Cortex of kidney (tissue), 1 donor: Measurements from ENCODE around the gene ACSS1.
"Not testable (repeated sequence)": the region's sequence is repeated elsewhere in the genome, so short reads cannot be mapped to it uniquely, and the experiment has no call there.

Source experiments
- DNase-seq: peaks from one replicate; lab custom pipeline; 2025; lab: John Stamatoyannopoulos, UW

The ACSS1 gene

DNA sequence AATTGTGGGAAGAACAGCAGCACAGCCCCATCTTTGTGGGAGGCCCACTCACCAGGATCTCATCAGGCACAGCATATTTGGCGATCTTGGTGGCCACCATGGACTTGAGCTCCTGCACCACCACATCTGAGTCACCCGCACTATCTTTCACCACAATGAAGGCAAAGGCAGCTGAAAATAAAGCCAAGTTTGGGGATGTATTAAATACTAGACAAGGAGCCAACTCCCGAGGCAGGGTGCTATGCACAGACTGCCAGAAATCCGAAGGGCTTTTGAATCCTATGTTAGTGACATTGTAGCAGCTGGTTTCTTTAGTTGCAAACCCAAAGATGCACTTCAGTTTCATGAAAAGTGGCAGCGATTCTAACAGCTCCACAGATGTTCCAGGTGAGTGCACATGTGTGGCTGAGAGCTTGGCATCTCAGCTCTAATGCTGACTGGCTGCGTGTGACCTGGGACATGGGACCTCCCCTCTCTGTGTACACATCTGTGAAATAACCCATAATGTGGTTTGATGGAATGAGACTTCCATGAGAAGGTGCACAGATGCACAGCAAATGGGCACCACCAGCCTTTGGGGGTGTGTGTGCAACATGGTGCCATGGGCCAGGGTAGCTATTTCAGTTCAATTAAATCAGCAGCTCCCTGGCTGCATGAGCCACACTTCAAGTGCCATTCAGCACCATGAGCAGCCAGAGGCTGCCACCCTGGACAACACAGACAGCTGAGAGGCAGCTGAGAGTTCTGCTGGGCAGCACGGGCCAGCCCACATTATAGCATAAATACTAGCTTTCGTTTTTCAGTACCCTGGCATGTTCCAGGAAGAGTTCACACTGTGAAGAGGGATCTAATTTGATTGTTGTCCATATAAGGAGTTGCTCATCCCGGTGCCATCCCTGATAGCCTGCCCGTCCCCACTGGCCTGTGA lies 48.5 kb downstream of the ACSS1 start:
- DNase-seq: no peak

DNA sequence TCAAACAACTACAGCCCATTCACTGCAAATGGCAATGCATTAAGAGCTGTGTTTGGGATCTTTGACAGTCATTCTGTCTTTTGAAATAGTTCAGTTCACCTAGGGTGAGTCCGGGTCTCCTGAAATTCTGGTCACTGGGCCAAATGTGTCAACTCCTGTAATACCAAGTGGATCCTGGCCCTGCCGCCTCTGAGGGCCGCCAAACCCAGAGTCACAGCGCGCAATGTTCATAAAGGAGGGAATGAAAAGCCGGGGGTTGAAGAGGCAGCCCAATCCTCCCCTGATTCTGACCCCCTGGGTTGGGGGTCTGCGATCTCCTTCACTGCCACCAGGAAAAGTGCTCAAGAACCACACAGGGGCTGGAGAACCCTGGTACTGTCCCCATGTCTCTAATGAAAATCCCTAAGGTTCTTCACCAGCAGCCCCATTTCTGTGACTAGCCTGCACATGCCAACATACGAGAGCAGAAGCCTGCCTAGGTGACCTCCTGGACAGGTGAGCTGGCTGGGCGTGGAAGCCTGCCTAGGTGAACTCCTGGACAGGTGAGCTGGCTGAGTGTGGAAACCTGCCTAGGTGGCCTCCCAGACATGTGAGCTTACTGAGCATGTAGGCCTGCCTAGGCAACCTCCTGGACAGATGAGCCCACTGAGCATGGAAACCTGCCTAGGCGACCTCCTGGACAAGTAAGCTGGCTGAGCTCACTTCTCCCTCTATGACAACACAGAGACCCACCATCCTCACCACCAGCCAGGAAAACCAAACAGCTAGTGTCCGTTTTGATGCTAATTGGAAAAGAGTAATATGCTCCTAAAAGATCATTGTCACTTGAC lies 49.3 kb downstream of the ACSS1 start:
- DNase-seq: no peak

DNA sequence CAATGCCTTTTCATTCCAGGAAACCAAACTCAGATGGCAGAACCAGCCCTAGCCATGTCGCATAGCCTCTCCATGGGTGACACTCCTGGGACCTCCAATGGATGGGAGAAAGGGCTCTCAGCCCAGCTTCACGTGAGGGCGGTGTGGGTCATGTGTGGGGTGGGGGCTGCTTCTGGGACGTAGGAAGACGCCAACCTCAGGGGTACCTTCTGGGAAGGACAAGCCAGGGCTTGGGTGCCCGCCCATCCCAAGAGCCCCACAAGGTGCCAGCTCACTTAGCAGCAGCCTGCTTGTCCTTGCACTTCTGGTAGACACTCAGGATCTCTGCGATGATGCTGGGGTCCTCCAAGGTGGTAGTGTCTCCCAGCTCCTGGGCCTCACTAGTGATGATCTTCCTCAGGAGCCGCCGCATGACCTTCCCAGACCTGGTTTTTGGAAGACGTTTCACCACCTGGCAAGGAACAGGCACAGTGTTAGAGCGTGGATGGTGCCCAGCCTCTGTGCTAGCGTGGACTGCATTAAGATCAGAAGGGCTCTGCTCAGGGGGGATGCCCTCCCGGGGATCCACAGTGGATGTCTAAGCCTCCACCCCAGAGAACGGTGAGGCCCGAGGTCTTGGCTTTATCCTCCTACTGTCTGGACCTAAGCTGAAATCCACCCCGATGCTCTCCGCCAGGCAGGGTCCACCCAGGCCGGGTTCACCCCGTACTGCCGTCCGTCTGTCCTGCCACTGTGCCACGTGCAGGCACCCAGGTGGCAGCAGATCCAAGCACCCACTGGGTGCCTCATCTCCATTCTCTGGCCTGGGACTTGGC lies 50.2 kb downstream of the ACSS1 start:
- no peak for DNase-seq

DNA sequence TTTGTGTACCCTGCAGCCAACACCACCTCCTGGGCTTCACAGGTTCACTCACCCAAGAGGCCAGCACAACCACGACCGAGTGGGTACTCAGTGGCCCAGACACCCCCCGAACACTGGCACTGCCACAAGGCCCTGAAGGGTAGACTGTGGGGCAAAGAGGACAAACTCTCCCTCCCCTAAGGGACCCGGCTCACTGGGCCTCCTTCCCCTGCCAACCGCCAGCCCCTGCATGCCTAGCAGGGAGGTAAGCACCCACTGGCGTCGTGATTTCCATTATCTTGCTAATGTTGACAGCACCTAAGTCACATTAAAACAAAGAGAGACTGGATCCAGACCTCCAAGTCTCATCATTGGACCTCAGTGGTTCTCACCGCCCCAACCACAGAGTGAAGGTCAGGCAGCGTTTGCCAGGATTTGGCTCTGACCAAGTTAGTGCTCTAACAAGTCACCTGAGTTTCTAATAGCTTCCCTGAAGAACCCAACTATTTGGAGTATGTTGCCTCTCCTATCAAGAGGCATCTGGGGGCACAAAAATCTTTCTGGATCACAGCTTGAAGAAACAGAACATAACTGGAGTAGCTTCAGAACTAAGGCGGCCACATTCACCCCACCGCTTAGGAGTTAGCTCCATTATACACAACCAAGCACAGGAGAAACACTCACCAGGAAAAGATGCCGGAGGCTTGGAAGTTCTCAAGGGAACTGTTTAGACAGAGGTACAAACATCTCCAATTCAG lies 51.3 kb downstream of the ACSS1 start:
- no peak for DNase-seq

DNA sequence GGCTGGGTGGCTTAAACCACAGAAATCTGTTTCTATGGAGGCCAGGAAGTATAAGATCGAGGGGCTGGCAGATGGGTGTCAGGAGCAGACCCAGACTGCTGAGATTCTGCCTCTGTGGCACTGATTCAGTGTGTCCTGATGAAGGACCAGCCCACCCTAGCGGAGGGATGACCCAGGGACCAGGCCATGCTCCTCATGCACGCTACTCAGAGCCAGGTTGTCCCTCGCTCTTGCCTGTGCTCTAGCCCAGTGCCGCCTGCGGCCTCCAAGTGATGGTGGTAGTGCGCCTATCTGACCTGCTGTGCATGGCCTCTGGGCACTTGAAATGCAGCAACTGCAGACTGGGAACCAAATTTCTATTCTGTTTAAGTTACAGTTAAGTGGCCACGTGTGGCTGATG lies 52.3 kb downstream of the ACSS1 start:
- no peak for DNase-seq

DNA sequence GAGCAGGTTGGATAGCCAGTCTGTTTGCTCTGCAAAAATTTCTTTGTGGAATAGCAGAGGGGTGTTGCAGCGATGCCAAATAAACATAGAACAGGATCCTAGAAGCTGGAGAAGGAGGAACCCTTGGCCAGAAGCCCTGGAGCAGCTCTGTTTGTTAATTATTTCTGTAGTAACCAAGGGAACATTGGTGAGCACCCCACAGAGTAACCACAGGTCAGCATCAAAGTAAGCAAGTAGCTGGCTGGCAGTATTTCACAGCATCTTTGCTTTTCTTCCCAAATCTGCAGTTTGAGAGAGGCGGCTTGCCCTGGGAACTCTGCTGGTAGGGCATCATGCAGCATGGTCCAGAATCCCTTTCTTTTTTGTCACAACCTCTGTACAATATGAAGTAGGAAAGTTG lies 52.7 kb downstream of the ACSS1 start:
- DNase-seq: no peak

DNA sequence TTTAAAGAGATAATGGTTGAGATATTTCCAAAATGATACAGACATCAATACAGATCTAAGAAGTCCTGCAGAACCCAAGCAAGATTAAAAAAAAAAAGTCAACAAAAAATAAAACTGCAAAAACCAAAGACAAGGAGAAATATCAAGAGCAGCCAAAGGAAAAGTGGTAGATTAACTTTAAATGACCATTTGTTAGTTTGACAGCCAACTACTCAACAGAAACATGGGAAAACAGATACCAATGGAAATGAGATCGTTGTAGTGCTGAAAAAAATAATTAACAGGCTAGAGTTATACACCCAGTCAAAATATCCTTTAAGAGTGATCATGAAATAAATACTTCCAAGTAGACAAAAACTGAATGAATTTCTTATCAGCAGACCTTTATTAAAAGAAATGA lies 54.9 kb downstream of the ACSS1 start:
- no peak for DNase-seq

DNA sequence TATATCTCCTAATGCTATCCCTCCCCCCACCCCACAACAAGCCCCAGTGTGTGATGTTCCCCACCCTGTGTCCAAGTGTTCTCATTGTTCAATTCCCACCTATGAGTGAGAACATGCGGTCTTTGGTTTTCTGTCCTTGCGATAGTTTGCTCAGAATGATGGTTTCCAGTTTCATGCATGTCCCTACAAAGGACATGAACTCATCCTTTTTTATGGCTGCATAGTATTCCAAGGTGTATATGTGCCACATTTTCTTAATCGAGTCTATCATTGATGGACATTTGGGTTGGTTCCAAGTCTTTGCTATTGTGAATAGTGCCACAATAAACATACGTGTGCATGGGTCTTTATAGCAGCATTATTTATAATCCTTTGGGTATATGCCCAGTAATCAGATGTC lies 56.6 kb downstream of the ACSS1 start:
- DNase-seq: not testable (repeated sequence)

DNA sequence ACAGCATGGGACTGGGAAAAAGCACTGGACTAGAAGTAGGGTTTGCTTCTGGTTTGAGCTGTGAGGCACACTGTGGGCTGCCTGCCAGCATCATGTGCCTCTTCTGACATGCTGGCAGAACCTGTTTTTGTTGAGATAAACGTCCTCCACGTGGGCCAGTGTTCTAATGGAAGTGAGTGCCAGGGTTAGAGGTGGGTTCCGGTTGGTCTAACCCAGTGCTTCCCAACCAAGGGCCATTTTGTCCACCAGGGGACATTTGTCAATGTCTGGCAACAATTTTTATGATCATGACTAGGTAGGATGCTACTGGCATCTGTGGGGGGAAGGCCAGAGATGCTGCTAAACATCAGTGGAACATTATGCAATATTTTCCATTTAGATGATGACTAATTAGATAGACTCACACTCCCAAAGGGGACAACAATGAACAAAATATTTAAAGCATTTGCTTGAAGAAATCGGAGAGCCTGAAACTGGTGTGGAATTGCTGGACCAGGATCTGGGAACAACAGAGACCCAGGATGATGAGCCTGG lies 57.6 kb downstream of the ACSS1 start:
- DNase-seq: no peak

DNA sequence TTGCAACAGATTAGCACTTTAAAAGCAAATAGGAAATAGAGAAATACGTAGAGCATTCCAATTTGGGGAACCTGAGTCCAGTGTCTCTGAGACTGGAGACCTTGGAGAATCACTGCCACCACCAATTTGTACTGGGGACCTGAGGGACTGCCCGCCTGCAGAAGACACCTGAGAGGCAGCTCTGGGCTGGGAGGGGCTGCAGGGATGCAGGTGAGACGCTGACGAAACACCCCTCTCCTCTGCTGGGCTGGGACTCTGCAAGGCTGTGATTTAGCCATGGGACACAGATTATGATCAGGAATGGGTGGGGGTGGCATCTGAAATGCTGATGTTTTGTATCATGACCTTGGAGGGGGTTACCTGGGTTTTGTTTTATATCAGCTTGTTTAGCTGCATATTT lies 58.4 kb downstream of the ACSS1 start:
- no peak for DNase-seq

DNA sequence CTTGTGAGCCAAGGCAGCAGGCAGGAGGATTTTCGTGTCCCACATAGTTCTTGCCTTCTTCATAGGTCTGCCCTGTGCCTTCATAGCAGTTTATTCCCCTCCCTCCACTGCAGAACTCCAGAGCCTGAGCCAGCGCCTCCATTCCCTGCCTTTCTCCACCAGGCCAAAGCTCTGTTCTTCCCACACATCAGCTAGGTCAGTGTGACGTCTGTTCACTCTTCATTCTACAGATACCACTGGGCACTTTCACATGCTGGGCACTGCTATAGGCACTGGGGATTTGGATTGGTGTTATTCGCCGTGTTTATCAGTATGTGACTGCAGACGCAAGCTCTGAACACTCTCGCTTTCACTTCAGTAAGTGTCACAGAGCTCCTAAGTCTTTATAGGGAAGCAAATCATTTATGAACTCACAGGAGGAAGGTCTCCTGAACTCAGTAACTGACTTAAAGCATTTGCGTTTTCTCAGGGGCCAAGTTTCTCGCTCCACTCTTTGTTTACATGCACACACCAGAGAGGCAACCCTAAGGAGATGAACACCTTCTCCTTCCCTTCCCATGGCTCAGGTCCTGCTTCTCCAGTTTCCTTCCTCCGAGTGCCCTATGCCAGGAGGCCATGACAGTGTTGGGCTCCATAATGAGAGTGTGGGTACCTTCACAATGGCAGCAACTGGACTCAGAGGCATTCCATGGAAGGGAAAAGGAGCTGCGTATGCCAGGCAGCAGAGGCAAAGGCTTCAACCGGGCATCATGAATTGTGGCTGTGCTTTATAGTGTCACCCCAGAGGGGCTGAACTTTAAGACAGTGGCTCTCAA lies 59.1 kb downstream of the ACSS1 start:
- DNase-seq: no peak

DNA sequence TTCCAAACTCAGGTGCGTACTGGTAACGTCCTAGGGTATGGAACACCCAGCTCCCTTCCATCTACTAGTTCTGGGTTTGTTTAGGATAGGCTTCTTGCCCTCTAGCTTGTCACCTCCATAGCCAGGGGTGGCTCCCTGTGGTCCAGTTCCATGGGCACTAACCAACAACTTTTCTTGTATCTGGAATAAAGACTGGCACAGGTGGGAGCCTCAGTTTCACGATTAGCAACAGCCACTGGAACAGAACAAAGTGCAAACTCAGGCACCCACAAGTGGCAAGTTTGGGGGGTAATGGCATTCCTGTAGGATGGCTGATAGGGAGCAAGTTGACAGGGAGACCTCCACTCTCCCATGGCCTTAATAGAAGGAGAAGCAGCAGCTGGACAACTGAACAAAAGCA lies 59.8 kb downstream of the ACSS1 start:
- DNase-seq: no peak

DNA sequence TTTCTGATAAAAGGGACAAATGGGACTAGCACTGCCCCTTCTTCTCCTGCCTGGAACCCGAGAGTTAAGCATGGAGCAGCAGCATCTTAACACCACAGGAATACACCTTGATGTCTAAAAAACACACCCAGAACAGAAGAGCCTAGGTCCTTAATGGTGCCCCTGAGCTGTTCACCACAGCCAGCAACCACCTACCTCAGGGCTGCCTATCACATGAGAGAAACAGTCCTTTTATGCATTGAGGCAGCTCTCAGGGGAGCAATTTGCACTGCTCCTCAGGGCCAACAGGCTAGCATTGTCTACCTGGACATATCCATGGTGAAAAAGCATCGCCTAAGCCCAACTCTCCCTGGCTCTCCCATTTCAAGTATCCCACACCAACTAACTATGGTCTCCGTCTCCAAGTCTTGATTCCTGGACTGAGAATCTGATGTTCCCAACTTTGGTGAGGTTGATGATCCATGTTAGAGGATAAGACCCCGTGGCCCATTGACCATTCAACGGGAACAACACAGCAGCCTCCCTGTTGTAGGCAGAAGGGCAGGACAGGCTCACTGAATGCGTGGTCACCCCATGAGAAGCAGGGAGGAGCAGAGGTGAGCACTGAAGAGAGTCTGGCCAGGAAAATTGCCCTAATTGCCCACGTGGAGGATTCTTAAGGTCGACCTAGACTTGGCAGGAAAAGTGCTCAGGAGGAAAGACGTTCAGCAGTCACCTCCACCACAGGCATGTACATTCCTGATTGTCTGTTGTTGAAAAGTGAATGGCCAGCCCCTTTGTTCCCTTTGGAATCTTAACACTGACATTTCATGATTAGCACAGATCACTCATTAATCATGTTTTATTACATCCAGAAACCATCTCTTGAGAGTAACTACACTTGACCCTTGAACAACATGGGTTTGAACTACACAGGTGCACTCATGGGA lies 61.2 kb downstream of the ACSS1 start:
- no peak for DNase-seq

DNA sequence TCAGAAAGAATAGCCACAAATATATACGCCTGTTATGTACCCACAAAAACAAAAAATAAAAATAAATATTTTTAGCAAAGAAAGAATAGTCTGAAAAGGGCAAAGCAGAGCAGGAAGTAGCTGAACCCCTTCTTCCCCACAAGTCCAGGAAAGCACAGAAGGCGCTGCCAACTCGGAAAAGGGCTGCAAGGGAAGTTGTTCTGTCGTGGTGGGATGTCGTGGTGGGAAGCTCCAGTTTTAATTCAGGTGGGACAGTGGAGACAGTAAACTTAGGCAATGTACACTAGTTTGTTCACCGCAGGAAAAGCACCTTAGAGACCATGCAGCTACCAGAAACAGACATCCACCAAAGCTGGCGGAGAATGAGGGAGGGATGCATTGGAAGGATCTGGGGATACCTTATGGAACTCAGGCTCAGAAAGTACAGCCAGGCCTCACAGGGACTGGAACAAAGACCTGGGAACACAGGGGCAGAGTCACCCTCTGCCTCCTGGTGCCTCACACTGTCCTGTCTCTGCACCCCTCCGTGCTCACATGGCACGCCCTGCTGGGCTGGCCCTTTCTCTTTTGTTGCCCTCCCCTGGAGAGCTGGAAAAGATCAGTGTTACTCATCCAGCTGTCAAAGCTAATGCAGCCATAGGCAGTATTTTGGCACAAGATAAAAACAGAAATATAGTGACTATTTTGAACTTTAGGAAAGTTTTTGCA lies 62.0 kb downstream of the ACSS1 start:
- no peak for DNase-seq

DNA sequence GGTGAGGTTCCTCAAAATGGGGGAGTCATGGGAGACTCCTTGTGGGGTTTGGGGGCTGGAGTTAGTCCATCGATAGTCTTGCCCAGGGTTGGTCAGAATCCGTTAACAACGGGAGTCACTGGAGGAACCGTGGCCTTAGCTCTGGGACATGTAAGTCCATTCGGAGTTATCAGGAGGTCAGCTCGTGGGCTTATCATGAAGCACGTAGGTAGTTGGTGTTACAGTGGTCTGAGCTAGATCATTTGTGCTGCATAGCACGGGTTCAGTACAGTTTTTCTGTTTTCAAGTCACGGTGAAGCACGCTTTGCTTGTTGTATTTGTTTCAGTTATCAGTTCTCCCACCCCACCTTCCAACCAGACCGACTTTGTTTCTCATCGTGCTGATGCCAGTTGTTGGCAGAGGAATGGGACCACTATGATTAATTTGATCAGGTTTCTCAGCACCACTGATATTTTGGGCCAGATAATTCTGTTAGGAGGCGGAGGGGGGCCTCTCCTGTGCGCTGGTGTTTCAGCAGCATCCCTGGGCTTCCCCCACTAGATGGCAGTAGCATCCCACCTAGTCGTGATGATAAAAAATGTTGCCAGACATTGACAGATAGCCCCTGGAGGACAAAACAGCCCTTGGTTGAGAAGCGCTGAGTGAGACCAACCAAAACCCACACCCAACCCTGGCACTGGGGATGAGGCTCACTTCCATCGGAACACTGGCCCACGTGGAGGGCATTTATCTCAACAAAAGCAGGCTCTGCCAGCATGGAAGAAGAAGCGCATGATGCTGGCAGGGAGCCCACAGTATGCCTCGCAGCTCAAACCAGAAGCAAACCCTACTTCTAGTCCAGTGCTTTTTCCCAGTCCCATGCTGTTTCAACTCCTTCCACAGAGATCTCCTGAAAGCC lies 63.2 kb downstream of the ACSS1 start:
- no peak for DNase-seq

DNA sequence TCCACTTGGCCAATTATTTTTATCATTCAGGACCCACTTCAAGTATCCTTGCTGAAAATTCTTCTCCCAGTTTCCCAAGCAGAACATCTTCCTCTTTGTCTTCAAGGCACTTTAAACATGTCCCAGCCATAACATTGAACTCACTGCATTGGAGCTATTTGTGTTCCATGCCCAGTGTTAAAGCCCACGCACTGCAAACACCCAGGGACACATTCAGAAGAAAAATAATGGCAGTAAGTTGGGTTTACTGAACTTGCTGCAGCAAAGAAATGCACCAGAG lies 63.8 kb downstream of the ACSS1 start:
- DNase-seq: no peak

DNA sequence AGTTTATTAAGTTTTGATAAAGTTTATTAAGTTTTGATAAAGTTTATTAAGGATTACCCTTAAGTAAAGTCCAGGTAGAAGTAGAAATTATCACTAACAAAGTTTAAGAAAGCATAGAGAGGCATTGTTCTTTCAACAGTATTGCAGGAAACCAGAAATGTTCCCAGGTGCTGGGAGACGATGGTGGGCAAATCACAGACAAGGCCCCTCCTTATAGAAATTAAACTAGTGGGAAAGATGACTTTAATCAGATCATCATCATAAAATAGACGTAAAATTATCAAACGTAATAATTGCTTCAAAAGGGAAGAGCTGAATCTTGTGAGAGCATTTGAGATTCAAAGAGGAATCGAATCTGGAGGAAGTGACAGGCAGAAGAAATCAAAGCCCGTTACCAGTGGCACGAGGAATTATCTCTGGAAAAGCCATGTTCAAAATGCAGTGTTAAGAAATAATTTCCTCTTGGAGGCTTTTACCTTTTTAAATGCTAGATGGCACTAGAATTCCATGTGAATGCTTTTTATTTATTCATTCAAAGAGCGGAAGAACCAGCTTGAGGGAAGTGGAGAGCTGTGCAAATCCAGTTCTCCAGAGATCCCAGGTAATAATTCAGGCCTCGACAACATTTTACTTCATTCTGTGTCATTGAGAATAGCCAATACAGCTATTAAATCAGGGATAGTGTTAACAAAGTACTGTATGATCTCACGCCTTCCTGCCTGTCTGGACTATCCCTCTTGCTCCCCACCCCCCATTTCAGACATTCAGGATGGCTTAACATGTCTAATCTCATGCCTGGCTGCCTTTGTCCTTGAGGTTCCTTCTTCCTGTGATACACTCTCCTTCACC lies 64.4 kb downstream of the ACSS1 start:
- DNase-seq: no peak
